DMS79 treated with DMSO at 0.1 percent for 48 hours (cell line): ENCODE results near the gene MCAM.

Source experiments
- DNase-seq: peaks from one replicate; lab custom pipeline; 2025; lab: John Stamatoyannopoulos, UW

MCAM gene, protein sequence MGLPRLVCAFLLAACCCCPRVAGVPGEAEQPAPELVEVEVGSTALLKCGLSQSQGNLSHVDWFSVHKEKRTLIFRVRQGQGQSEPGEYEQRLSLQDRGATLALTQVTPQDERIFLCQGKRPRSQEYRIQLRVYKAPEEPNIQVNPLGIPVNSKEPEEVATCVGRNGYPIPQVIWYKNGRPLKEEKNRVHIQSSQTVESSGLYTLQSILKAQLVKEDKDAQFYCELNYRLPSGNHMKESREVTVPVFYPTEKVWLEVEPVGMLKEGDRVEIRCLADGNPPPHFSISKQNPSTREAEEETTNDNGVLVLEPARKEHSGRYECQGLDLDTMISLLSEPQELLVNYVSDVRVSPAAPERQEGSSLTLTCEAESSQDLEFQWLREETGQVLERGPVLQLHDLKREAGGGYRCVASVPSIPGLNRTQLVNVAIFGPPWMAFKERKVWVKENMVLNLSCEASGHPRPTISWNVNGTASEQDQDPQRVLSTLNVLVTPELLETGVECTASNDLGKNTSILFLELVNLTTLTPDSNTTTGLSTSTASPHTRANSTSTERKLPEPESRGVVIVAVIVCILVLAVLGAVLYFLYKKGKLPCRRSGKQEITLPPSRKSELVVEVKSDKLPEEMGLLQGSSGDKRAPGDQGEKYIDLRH

DNA sequence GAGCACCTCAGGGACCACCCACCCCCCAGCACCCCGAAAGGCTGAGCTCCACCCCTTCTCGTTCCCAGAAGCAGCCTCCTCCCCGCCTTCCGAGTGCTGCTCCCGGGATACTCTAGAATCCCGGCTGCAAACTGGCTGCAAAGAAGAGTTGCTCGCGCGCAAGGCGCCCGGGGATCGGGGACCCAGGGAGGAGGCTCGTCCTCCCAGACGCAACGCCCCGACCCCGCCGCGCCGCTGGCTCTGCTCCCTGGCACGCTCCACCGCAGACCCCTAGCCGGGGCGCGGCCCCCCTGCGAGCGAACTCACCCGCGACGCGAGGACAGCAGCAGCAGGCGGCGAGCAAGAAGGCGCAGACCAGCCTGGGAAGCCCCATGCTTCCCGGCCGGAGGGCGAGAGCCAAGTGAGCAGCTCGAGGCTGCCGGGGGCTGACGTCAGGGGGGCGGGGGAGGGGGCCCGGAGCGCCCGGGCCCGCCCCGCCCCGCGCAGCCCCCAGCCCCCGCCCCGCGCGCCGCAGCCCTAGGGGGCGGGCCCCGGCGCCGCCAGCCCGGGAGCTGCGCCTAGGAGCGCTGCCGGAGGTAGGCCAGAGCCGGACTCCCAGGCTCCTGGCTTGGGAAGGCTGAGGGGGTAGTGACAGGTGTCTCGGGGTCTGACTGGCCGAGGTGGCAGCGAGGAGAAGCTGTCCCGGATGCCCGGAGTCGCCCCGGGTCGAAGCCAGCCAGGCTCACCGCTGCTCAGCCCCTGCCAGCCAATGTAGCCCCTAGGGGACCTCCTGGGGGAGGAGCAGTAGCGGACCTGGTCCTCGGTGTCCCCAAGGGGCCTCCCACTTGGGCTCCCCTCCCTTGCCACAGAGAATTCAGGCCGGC lies at the start of gene MCAM:
MCAM (minus strand) TSS at position 402 of the 863 bp plus-strand sequence; CDS start at position 373, 29 bp downstream.
- peak; percentile 58 for DNase-seq

DNA sequence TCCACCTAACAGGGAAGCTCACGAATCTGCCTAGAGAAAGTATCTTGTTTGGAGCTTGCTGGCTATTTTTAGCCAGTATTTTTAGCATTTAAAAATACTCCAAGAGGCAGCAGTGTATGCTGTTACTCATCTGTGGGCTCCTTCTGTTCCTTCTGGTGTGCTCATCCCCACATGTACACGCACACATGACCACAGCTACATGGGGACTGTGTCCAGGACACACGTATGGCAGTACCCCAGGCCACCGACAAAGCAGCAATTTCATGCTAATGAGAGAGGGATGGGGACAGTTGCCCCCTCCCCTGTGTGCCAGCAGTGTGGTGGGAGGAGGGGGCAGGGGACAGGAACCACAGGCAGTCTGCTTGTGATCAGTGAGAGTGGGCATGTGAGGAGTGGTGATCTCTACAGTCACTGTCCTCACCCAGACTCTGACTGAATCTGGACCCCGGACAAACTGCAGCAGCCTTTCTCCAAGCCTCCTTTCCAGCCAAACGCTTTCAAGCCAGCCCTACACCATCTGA lies 48.2 kb upstream of the MCAM start:
- no peak for DNase-seq

DNA sequence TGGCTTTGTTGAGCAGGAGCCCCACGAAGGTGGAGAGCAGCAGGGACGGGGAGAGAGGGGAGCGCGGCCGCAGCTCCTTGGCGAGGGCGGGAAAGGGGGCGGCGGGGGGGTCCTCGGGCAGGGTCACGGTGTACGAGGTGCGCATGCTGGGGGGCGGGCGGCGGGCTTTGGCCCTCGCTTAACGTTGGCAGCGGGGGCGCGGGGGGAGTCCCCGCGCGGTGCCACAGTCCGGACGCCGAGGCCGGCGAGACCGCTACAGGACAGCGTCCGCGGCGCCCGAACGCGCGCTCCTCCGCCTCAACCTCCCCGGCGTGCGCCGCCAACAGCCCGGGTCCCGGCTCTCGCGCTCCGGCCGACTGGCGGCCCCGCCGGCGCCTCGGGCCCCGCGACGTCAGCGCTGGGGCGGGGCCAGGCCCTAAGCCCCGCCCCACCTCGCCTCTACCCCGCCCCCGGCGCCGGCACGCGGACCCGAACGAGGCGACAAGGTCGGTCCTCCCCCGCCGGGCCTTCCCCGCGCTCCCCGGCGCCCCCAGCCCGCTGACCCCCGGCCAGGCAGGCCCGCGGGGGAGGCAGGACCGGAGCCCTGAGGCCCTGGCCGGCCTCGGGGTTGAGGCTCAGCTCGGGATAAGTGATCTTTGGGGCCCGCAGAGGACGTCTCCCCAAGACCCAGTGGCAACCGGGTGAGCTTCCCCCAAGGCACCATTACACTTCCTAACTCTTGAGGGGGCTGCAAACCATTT lies 47.1 kb upstream of the MCAM start:
- DNase-seq = peak; percentile 43

DNA sequence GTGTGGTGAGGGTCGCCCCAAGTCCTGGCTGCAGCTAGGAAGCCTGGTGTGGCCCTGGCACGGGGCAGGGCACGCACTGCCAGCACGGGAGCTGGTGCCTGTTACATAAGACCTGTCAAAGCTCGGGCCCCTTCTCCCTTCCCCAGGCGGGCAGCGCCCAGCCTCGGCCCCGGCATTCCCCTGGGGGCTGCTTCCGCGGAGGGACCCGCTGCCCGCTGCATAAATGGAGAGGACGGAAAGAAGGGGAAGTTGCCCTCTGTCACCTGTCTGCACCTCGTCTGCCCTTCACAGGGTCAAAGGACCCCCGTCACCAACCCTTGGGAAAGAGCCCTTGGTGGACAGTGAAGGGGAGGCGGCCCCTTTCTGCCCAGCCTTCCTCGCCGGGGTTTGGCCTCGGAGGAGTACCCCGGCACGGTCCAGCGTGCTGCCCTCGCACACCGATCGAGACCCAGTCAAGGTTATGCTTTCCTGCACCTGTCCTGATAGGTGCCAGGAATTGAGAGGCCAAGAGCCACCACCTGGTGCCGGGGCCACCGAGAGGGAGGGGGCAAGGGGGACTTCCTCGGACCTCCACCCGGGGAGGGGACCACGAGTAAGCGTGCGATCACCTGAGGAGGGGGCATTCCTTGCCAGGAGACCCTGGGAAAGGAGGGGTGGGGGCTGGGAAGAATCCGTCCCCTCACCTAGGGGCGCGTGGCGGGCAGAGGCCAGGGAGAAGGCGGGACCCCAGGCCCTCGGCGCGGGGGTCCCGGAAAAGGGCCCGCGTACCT lies 46.3 kb upstream of the MCAM start:
- peak; percentile 20 for DNase-seq

DNA sequence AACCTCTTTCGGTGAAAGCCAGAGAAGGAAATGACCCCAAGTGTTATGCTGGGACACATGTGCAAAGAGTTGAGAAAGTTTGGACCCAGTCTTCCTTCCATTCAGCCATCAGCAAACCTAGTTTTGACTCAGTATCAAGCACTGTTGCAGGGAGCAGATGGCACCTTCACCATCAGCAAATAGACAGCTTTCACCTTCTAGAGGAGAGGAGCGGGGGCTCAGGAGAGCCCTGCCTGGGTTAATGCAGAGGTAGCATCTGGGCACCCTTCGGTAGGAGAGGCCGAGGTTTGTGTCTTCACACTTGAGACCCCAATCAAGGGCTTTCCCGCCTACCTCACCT lies 45.8 kb upstream of the MCAM start:
- peak; percentile 27 for DNase-seq

DNA sequence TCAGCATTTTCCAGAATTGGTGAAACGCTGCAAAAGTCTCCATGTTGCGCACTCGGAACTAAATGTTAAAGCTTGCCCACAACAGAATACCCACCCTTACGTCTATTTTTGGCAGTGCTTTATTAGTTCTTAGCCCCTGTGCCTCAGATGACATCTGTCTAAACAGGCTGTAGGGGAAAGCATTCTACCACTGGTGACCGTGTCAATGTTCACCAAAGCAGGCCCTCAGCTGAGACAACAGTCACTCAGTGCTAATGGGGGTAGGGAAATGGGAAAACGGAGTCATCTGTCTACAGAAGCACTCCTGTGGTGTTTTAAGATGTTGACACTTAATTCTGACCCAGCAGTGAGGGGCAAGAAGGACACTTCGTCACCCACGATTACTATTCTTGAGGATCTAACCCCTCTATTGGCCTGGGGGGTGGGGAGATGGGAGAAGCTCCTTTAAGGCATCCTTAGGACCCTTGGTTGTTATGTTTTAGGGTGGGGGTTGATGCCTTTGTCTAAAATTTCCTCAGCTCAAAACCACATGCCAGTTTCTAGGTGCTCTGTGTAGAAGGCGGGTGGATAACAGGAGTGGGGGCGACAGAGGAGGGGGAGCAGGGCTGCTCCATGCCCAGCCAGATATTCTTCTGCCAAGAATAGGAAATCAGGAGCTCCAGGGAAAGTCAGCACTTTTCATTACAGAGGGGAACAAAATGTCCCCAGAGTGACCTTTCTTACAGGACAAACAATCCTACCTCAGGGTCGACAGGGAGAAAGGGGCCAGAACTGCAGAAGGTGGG lies 45.2 kb upstream of the MCAM start:
- DNase-seq = peak; percentile 42

DNA sequence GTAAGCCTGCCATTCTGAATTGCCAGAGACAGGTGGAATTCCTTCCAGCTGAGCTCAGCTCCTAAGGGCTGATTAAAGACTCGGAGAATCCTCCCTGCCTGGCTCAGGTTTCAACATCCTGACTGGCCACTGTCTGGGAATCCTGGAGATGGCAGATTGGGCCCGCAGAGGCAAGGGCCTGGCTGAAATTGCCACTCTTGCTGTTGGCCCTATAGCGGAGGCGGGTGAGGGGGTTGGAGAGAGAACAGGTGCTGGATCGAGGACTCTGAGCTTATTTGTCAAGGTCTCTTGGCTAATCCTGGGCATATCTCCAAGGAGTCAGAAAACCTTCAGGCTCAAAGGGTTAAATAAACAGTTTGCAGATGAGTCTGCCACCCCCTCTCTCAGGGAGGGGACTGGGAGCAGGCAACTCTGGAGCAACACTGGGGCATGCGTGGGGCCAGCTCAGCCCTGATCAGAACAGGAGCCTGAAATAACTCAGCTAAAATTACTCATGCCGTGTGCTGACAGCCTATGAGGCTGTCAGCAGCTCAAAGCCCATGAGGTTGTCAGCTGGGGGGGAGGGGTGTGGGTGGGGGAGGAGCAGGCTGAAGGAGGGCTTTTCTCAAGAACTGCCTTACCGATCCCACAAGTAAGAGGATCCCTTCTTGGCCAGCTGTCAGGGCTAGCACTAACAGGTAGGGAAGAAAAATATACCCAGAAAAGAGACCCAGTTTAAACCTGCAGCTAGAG lies 44.3 kb upstream of the MCAM start:
- peak; percentile 98 for DNase-seq

DNA sequence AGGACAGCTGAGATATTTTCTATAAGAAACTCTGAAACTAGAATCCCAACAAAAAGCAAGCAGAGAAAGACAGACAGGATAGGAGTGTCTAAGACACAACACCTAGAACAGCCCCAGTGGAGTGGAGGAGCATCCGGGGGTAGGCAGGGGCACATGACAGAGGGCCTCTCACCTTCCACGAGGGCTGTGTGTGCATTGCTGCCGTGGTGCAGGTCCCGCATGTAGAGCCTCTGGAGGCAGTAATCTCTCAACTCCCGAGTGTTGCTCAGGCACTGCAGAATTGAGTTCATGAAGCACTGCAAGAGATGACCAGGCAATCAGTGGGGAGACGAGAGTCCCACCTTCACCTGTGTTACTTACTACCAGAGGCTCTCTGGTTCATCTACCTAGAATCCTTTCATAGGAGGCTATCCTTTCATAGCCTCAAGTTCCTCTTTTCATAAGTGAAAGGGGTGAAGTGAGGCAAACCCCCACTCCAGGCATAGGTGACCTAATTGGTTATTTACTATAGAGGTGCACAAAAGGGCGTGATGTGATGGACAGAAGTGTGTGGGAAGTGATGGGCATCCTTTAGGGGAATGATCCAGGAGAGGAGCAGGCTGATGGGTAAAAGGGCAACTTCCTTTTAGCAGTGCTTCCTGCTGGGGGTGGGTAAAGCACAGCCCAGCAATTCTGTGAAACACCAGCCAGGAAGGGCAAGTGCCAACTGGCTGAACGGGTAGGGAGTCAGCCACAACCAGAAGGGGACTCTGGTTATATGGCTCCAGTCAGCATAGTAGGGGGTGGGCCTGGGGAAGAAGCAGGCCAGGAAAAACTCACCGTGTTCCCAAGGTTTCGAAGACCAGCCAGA lies 42.7 kb upstream of the MCAM start:
- no peak for DNase-seq

DNA sequence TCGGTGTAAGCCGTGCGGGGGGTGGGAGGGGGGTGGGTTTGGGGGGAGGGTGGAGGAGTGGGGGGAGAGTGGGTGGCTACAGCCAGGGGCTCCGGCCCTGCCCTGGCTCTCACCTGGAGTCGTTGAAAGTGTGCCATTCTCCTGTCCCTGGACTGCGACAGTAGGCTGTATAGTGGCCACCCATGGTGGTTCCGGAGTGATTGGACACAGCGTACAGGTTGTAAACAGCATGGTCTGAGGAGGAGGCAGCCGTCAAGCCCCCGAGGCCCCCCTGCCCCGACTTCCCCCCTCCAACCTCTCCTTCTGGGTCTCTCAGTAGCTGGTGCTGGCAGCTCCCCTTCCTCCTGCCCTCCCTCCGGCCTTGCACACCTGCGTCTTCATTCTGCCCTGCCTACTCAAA lies 40.1 kb upstream of the MCAM start:
- DNase-seq = no peak

DNA sequence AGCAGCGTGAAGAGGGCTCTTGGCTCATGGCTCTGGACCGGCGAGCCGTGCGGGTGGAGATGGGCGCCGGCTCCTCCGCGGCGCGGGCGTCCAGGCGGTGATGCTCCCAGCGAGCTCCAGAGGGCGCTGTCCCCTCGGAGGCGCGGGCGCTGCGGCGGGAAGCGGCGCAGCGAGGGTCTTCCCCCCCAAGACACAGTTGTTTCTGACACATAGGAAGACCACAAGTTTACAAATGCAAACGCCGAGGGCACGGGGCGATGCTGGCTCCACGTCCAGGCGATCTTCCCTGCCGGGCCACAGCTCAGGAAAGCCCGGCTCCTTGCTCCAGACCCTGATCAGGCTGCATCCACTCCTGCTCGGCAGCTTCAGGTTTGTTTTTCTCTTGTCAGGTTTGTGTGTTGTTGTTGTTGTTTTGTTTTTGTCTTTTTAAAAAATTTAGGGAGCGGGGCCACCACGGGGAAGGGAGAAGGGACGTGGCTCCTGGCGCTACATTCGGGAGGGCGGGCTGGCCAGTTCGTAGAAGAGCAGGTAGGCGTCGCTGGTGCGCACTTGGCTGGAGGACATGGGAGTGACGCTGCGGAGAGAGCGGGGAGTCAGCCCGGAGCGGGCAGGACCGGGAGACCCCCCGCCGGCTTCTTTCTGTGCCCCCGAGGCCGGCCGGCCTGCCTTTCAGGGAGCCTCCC lies 39.6 kb upstream of the MCAM start:
- DNase-seq = no peak

DNA sequence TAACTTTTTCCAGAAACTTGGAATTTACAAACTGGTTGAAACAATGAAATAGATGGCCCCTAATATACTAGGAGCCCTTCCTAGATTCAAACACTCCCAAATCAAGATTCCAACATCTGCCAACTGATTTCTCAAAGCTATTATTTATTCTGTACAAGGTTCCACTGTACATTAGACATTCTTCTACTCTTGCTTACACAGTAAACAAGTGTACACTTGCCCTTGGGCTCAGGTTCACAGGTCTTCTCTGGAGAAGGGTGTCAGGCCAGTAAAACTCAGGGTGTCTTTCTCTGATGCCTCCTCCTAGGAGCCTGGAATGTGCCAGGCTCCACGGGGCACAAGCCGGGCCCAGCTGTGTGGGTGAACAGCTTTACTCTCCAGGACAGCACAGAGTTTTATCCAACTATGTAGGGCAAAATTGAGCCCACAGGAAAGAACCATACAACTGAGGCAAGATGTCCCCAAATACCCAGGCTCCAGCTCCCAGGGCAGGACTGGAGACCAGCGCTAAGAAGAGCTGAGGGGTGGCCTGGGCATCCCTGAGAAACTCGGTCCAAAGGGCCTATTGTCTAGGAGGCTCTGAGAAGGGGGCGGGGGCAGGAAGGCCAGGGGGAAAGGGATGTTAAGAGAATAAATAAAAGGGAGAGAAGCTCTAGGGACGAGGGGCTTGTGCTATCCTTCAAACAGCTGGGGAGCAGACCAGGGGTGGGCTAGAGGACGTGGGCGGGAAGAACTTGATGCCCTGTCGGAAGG lies 38.3 kb upstream of the MCAM start:
- DNase-seq = no peak

DNA sequence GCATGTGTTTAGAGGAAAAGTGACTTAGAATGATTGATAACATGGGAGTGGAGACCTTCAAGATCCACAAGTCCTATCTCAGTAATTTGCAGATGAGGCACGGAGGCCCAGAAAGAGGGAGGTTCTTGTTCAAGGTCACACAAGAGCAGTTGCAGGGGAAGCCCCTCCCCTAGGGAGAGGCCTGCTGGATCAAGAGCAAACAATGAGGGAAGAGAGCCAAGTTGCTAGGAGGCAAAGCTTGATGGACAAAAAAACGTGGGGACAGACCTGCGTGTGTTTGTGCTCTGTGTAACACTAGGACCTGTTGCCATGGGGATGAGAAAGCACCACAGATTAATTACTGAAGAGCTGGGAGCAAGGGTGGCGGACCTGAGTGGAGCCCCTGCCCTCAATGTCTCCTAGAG lies 35.9 kb upstream of the MCAM start:
- peak; percentile 95 for DNase-seq

DNA sequence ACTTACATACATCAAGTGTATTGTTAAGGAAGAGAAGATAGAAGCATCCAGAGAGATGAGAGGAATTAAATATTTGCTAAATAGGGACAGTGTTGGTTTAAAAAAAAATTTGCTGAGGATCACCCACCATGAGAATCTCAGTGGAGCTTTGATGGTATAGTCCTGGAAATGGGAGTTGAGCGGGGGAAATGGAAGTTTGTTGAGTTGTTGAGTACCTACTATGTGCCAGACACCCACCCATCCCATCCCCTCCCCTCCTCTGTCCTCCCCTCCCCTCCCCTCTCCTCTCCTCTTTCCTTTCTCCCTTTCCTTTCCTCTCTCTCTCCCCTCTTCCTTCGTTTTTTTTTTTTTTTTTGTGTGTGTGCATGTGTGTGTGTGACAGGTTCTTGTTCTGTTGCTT lies 34.3 kb upstream of the MCAM start:
- no peak for DNase-seq

DNA sequence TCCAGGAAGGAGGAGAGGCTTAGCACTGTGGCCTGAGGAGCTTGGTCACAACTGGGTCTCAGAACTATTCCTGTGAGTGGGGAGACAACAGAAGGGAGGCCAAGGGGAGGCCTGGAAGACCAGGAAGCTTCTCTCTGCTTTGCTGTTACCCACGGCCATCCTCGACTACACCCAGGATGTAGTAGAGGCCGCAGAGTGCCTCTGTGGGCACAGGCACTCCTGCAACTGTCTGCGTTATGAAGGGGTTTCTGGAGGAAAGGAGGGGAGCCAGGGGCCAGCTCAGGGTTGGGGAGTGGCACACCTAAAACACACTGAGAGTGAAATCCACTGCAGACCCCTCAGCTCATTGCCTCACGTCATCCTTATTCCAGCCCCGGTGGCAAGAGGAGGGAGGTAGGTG lies 33.4 kb upstream of the MCAM start:
- no peak for DNase-seq

DNA sequence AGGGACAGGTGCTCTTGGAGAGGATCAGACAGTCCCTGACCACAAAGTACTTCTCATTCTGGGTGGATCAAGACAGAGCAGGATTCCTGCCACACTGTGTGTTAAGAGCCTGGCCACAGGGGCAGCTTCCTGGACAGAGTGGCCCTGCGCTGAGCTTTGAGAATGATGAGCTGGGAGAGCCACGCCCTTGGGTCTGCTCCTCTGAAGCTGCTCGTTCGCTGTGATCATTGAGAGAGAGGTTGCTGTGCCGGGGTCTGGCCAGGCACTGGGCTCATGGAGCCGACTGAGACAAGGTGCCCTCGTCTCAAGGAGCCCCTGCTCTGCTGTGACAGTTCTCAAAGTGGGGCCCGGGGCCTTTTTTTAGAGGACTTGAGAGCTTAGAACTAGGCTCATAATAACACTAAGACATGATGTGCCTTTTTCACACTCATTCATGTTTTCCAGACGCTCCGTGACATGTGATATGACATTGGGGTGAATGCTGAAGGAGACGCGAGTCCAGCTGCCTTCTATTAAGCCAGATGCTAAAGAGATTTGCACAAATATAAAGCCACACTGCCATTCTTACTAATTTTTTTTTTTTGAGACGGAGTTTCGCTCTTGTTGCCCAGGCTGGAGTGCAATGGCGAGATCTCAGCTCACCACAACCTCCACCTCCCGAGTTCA lies 31.1 kb upstream of the MCAM start:
- no peak for DNase-seq

DNA sequence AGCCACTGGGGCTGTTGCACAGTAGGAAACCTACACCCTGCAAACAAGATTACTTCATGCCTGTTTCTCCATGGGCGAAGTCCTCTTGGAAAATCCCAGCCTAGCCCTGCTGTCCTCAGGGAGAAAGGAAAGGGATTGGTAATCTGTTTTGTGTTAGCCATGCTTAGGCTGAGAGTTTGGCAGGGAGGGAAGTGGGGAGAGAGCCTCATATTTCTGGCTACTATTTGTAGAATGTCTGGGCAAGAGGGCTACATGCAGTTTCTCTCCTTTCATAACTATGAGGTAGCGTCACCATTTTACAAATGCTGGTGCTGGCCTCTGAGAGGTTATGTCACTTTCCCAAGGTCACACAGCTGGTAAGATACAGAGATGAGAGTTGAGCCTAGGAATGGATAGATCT lies 30.3 kb upstream of the MCAM start:
- DNase-seq = no peak

DNA sequence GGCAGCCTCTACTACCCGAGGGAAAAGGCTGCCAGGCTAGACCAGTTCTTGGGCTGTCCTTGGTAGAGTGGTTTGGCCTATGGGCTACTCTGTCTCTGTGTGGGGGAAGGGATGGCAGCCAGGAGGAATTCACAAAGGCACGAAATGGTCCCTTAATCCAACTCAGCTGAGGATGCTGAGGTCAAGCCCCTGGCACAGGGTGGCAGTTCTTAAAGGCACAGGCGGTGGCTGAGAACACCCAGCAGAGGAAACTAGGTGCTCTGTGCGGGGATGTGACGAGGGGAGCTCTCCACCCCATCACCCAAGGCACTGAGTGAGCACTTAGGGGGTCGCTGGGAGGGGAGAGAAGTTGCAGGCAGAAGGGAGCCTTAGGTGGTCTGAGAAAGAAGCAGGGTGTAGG lies 29.7 kb upstream of the MCAM start, which contains the start of gene MFRP:
MFRP (minus strand) TSS at position 101 of the 400 bp plus-strand sequence. CDS start 192 bp downstream, outside the sequence.
- DNase-seq = no peak
